ENCODE results near the gene SGPP2.
"Not testable (repeated sequence)": the region's sequence is repeated elsewhere in the genome, so short reads cannot be mapped to it uniquely, and the experiment has no call there.

SGPP2 gene

GRCh38 chr2:222572751-222573174, 148.4 kb downstream of the SGPP2 start:
- DNase-seq (ENCODE audit: low read depth in 2 of 2, low spot score in 1 of 2): no peak

- no peak for DNase-seq (ENCODE audit: low read depth in 2 of 2, low spot score in 1 of 2)
These were observed 151.3 kb downstream of the SGPP2 start for GRCh38 chr2:222575618-222576017.

GRCh38 chr2:222576171-222577081, 152.1 kb downstream of the SGPP2 start:
- DNase-seq (ENCODE audit: low read depth in 2 of 2, low spot score in 1 of 2): no peak

GRCh38 chr2:222577341-222577740, 153.0 kb downstream of the SGPP2 start:
- DNase-seq (ENCODE audit: low read depth in 2 of 2, low spot score in 1 of 2): no peak

GRCh38 chr2:222582928-222583327, 158.6 kb downstream of the SGPP2 start:
- DNase-seq (ENCODE audit: low read depth in 2 of 2, low spot score in 1 of 2): no peak

- not testable (repeated sequence) for DNase-seq (ENCODE audit: low read depth in 2 of 2, low spot score in 1 of 2)
These were observed 160.2 kb downstream of the SGPP2 start for GRCh38 chr2:222584589-222584988.

GRCh38 chr2:222591661-222592060, 167.3 kb downstream of the SGPP2 start:
- no peak for DNase-seq (ENCODE audit: low read depth in 2 of 2, low spot score in 1 of 2)

- no peak for DNase-seq (ENCODE audit: low read depth in 2 of 2, low spot score in 1 of 2)
These were observed 167.8 kb downstream of the SGPP2 start for GRCh38 chr2:222592176-222592575.

- DNase-seq (ENCODE audit: low read depth in 2 of 2, low spot score in 1 of 2): no peak
These were observed 170.3 kb downstream of the SGPP2 start for GRCh38 chr2:222594679-222595078.

- no peak for DNase-seq (ENCODE audit: low read depth in 2 of 2, low spot score in 1 of 2)
These were observed 171.2 kb downstream of the SGPP2 start for GRCh38 chr2:222595581-222595980.

GRCh38 chr2:222598611-222599010, 174.3 kb downstream of the SGPP2 start:
- no peak for DNase-seq (ENCODE audit: low read depth in 2 of 2, low spot score in 1 of 2)

- DNase-seq (ENCODE audit: low read depth in 2 of 2, low spot score in 1 of 2): no peak
These were observed 179.2 kb downstream of the SGPP2 start for GRCh38 chr2:222603501-222603900.

- no peak for DNase-seq (ENCODE audit: low read depth in 2 of 2, low spot score in 1 of 2)
These were observed 180.6 kb downstream of the SGPP2 start for GRCh38 chr2:222604749-222605515.

GRCh38 chr2:222606306-222606705, 182.0 kb downstream of the SGPP2 start:
- no peak for DNase-seq (ENCODE audit: low read depth in 2 of 2, low spot score in 1 of 2)

- DNase-seq (ENCODE audit: low read depth in 2 of 2, low spot score in 1 of 2): no peak
These were observed 183.7 kb downstream of the SGPP2 start for GRCh38 chr2:222608081-222608480.

GRCh38 chr2:222609381-222609780, 185.0 kb downstream of the SGPP2 start:
- no peak for DNase-seq (ENCODE audit: low read depth in 2 of 2, low spot score in 1 of 2)

Measured in stimulated activated CD8-positive, alpha-beta memory T cell treated with anti-CD3 and anti-CD28 coated beads, Interleukin-4, amount 100 ng/mL, for 1 hour (primary cell).